ENCODE results near the gene SMIM20. TPM values are rescaled to one million over a fixed set of nuclear protein-coding genes. Genes with fewer than 3 reads are reported as not detected.

Gene SMIM20
- total RNA-seq, 1 experiment from 2014 or later: 27.0 TPM

- no peaks in the 10 kb centered on the region for H3K9me2 ChIP-seq (replicated peaks; ENCODE audit: low read length)
- H3K27me3 ChIP-seq (ENCODE audit: low read length): no peaks in the 10 kb centered on the region
- H3K4me1 ChIP-seq (ENCODE audit: insufficient read depth, low read length): no peaks in the 10 kb centered on the region
- POLR2A ChIA-PET (ENCODE audit: unreplicated experiment): no interaction called here
- ATAC-seq: no peak
- CTCF ChIA-PET: no interaction called here
- no peak overlapping the region for H3K9ac ChIP-seq (ENCODE audit: low read length)
- no peak overlapping the region for H3K4me3 ChIP-seq (ENCODE audit: low read length)
- H3K79me2 ChIP-seq (ENCODE audit: low read length): no peaks in the 10 kb centered on the region
- no peak for TF ChIP-seq CTCF (conservative IDR thresholded peaks at IDR 0.05; ENCODE audit: low read depth, low read length)
- no peak for TF ChIP-seq EZH2 (IDR thresholded peaks at IDR 0.05; ENCODE audit: low read length, unreplicated experiment)
- TF ChIP-seq EZH2phosphoT487 (IDR thresholded peaks at IDR 0.05; ENCODE audit: borderline replicate concordance, low read length): no peak
- no peaks in the 10 kb centered on the region for H3K9me3 ChIP-seq (ENCODE audit: low read length)
- H2AFZ ChIP-seq (ENCODE audit: low read length): no peak overlapping the region
- DNase-seq: no peak
- H4K20me1 ChIP-seq (ENCODE audit: low read length): no peaks in the 10 kb centered on the region
- intact Hi-C loops (cut with micrococcal nuclease): no loop called here
- no peaks in the 10 kb centered on the region for H3K36me3 ChIP-seq (ENCODE audit: low read depth, low read length)
- H3K27ac ChIP-seq (ENCODE audit: low read length): no peak overlapping the region
- BruUV-seq (replicated peaks): no TSS peak
- H3F3A ChIP-seq (ENCODE audit: low read length, unreplicated experiment): no peaks in the 10 kb centered on the region
- H3K4me2 ChIP-seq (ENCODE audit: low read length): no peak overlapping the region
Measured at GRCh38 chr4:25943805-25944204, 29.8 kb downstream of the SMIM20 start.

GRCh38 chr4:25948051-25948450 lies 34.0 kb downstream of the SMIM20 start:
- ATAC-seq: no peak
- Histone ChIP-seq H3K9ac (ENCODE audit: low read length) (no peak overlapping the region), H4K20me1 (ENCODE audit: low read length) (no peaks in the 10 kb centered on the region), H2AFZ (ENCODE audit: low read length) (no peak overlapping the region), H3K36me3 (ENCODE audit: low read depth, low read length) (no peaks in the 10 kb centered on the region), H3K4me1 (ENCODE audit: insufficient read depth, low read length) (peaks cover 1% of the 10 kb centered on the region; the same call in 1 of the 2 replicates), H3K27me3 (ENCODE audit: low read length) (no peaks in the 10 kb centered on the region), H3K4me2 (ENCODE audit: low read length) (no peak overlapping the region), H3K9me2 (replicated peaks; ENCODE audit: low read length) (no peaks in the 10 kb centered on the region), H3F3A (ENCODE audit: low read length, unreplicated experiment) (no peaks in the 10 kb centered on the region), H3K9me3 (ENCODE audit: low read length) (no peaks in the 10 kb centered on the region), H3K4me3 (ENCODE audit: low read length) (no peak overlapping the region), H3K79me2 (ENCODE audit: low read length) (no peaks in the 10 kb centered on the region), H3K27ac (ENCODE audit: low read length) (no peak overlapping the region)
- DNase-seq: no peak
- no TSS peak for BruUV-seq (replicated peaks)
- intact Hi-C loops (cut with micrococcal nuclease): no loop called here
- no peak for TF ChIP-seq EZH2phosphoT487 (IDR thresholded peaks at IDR 0.05; ENCODE audit: borderline replicate concordance, low read length)
- no peak for TF ChIP-seq EZH2 (IDR thresholded peaks at IDR 0.05; ENCODE audit: low read length, unreplicated experiment)
- no peak for TF ChIP-seq CTCF (conservative IDR thresholded peaks at IDR 0.05; ENCODE audit: low read depth, low read length)
- POLR2A ChIA-PET (ENCODE audit: unreplicated experiment): no interaction called here
- CTCF ChIA-PET: no interaction called here

GRCh38 chr4:25949173-25949748 lies 35.2 kb downstream of the SMIM20 start:
- DNase-seq: no peak
- ChIA-PET CTCF (no interaction called here), POLR2A (ENCODE audit: unreplicated experiment) (no interaction called here)
- no peak overlapping the region for H3K9ac ChIP-seq (ENCODE audit: low read length)
- no peaks in the 10 kb centered on the region for H3K9me3 ChIP-seq (ENCODE audit: low read length)
- H3K9me2 ChIP-seq (replicated peaks; ENCODE audit: low read length): no peaks in the 10 kb centered on the region
- no peaks in the 10 kb centered on the region for H3F3A ChIP-seq (ENCODE audit: low read length, unreplicated experiment)
- H3K27ac ChIP-seq (ENCODE audit: low read length): no peak overlapping the region
- peaks cover 12% of the 10 kb centered on the region for H3K4me1 ChIP-seq (ENCODE audit: insufficient read depth, low read length)
- no peak overlapping the region for H3K4me2 ChIP-seq (ENCODE audit: low read length)
- TF ChIP-seq CTCF (conservative IDR thresholded peaks at IDR 0.05; ENCODE audit: low read depth, low read length) (no peak), EZH2phosphoT487 (IDR thresholded peaks at IDR 0.05; ENCODE audit: borderline replicate concordance, low read length) (no peak), EZH2 (IDR thresholded peaks at IDR 0.05; ENCODE audit: low read length, unreplicated experiment) (no peak)
- H3K27me3 ChIP-seq (ENCODE audit: low read length): no peaks in the 10 kb centered on the region
- no peaks in the 10 kb centered on the region for H4K20me1 ChIP-seq (ENCODE audit: low read length)
- no peak overlapping the region for H2AFZ ChIP-seq (ENCODE audit: low read length)
- H3K36me3 ChIP-seq (ENCODE audit: low read depth, low read length): no peaks in the 10 kb centered on the region
- intact Hi-C loops (cut with micrococcal nuclease): no loop called here
- ATAC-seq: no peak
- H3K79me2 ChIP-seq (ENCODE audit: low read length): no peaks in the 10 kb centered on the region
- BruUV-seq (replicated peaks): no TSS peak
- no peak overlapping the region for H3K4me3 ChIP-seq (ENCODE audit: low read length)
